GM12878 (cell line): ENCODE measurements around the gene CLASP1. TPM values are rescaled to one million over a fixed set of nuclear protein-coding genes. Genes with fewer than 3 reads are reported as not detected.

ENCODE experiments used
- ATAC-seq: fragments of 200-7000 bp; cut with Tn5 transposase; 3 replicates; pipeline ENCODE4 v1.9.1; 2020; ENCODE audit warnings: mild to moderate bottlenecking, moderate library complexity
- BruUV-seq: library from RNA; stranded (reverse); fragments of 400-500 nt; replicated peaks from 2 replicates; lab custom pipeline; 2021; lab: Mats Ljungman, UMichigan
- CTCF ChIA-PET: fragments of 300-600 bp; sonication (Branson Sonifier 250); formaldehyde crosslinking; extraction: SDS; loops from one replicate; lab custom pipeline; 2021; ENCODE audit warnings: inconsistent platforms; lab: Yijun Ruan, JAX
- POLR2A ChIA-PET: fragments of 350-600 bp; formaldehyde crosslinking; extraction: SDS; loops from one replicate; lab custom pipeline; 2021; ENCODE audit warnings: inconsistent platforms; lab: Charles Lee
- RAD21 ChIA-PET: fragments of 300-600 bp; sonication (Branson Sonifier 250); formaldehyde crosslinking; loops from one replicate; lab custom pipeline; 2023; ENCODE audit warnings: antibody characterized with exemption; ENCODE audit not compliant: unreplicated experiment; lab: Charles Lee
- SMC1A ChIA-PET: fragments of 300-600 bp; sonication (Branson Sonifier 250); formaldehyde crosslinking; loops from one replicate; lab custom pipeline; 2023; ENCODE audit not compliant: unreplicated experiment, uncharacterized antibody; lab: Charles Lee
- DNase-seq: peaks from one replicate; pipeline ENCODE4 v3.0.0-alpha.2; 2011; ENCODE audit warnings: low read depth, low spot score
- FAIRE-seq: peaks from 3 replicates; lab custom pipeline; 2011; peaks lifted over from hg19 to GRCh38; lab: Jason Lieb, UNC
- H2AFZ ChIP-seq: 2 replicates; pipeline ENCODE4 v1.6.0; 2011; ENCODE audit warnings: low read depth, low read length, control low read depth; ENCODE audit not compliant: control insufficient read depth
- H3K27ac ChIP-seq: 2 replicates; pipeline ENCODE4 v1.5.1; 2011; ENCODE audit warnings: control low read depth; ENCODE audit not compliant: control insufficient read depth, insufficient read depth
- H3K27me3 ChIP-seq, 2 experiments: replicated peaks in 1 of 2; 2 replicates each; pipeline versions ENCODE4 v1.6.0 to v1.6.1; 2011; ENCODE audit warnings: low read length in 1 of 2; ENCODE audit not compliant: control insufficient read depth in 2 of 2, insufficient read depth in 2 of 2
- H3K36me3 ChIP-seq, 2 experiments: 2 replicates each; pipeline ENCODE4 v1.5.1; 2011; ENCODE audit warnings: low read length in 1 of 2; ENCODE audit not compliant: control insufficient read depth in 2 of 2, insufficient read depth in 2 of 2
- H3K4me1 ChIP-seq: 2 replicates; pipeline ENCODE4 v1.6.1; 2011; ENCODE audit warnings: mild to moderate bottlenecking, low read length, moderate library complexity, mixed read lengths; ENCODE audit not compliant: control insufficient read depth, insufficient read depth
- H3K4me2 ChIP-seq: 2 replicates; pipeline ENCODE4 v1.6.0; 2011; ENCODE audit warnings: control low read depth; ENCODE audit not compliant: control insufficient read depth, insufficient read depth
- H3K4me3 ChIP-seq: fragments of 200-600 bp; sonication (generic); 2 replicates; pipeline ENCODE4 v1.5.1; 2016
- H3K79me2 ChIP-seq: 2 replicates; pipeline ENCODE4 v1.6.0; 2011; ENCODE audit warnings: low read length; ENCODE audit not compliant: control insufficient read depth, insufficient read depth
- H3K9ac ChIP-seq: 2 replicates; pipeline ENCODE4 v1.8.0; 2011; ENCODE audit warnings: low read length, control low read depth, mixed read lengths; ENCODE audit not compliant: control insufficient read depth, insufficient read depth
- H3K9me3 ChIP-seq: replicated peaks from 3 replicates; pipeline ENCODE4 v1.5.1; 2011; ENCODE audit warnings: mild to moderate bottlenecking, low read length; ENCODE audit not compliant: control insufficient read depth, insufficient read depth
- H4K20me1 ChIP-seq: 2 replicates; pipeline ENCODE4 v1.6.0; 2011; ENCODE audit not compliant: control insufficient read depth, insufficient read depth
- CHD1 ChIP-seq: IDR thresholded peaks from 2 replicates; pipeline ENCODE4 v1.6.1; 2012; ENCODE audit warnings: low read depth, low read length, improper control_type of control experiment
- EP300 ChIP-seq, 2 experiments: fragments of 150-350 bp in 1 of 2; IDR thresholded peaks; 2 replicates each; pipeline ENCODE4 v1.6.1; 2011 to 2012; ENCODE audit warnings: low read depth in 2 of 2, low read length in 2 of 2, borderline replicate concordance in 1 of 2, improper control_type of control experiment in 1 of 2, inconsistent platforms in 1 of 2; ENCODE audit not compliant: control insufficient read depth in 1 of 2
- MYB ChIP-seq: fragments of 150-350 bp; IDR thresholded peaks from 2 replicates; pipeline ENCODE4 v1.6.1; 2014; ENCODE audit warnings: mild to moderate bottlenecking, low read depth, low read length, borderline replicate concordance
- NR2F1 ChIP-seq: fragments of 450-650 bp; conservative IDR thresholded peaks from 2 replicates; pipeline ENCODE4 v1.6.1; 2017; ENCODE audit warnings: mild to moderate bottlenecking
- TARDBP ChIP-seq: IDR thresholded peaks from 2 replicates; pipeline ENCODE4 v1.6.1; 2016; ENCODE audit warnings: borderline replicate concordance
- WGBS: methylation state at CpG from one replicate; pipeline ENCODE4 v1.1.6; 2016; ENCODE audit warnings: low lambda C conversion rate; ENCODE audit not compliant: insufficient replicate concordance, insufficient coverage; ENCODE audit errors: missing lambda C conversion rate; 5-methylcytosine and 5-hydroxymethylcytosine counted together
- in situ Hi-C: fragments of 300-500 bp; cut with MboI; formaldehyde crosslinking; loops from 9 replicates; pipeline ENCODE4 v1.14.3; 2018; ENCODE audit warnings: mixed read lengths
- intact Hi-C: fragments of 100-400 bp; cut with micrococcal nuclease; formaldehyde crosslinking; loops from one replicate; pipeline ENCODE4 v1.14.2; 2022; ENCODE audit not compliant: unreplicated experiment
- polyA plus RNA-seq, 11 experiments: library from polyadenylated mRNA; depleted of rRNA in 4 of 11; unstranded in 6 of 11; stranded (reverse) in 5 of 11; fragments of >200 nt; fragmentation: Nextera tagmentation in 4 of 11; fragmentation: Illumina TruSeq in 1 of 11; extraction: Ambion mirVana in 4 of 11; extraction: Trizol in 1 of 11; gene quantifications; 1 replicate in 1 of 11; 2 replicates in 10 of 11; pipeline versions ENCODE4 v1.2.1 to v1.2.3, GENCODE V29; 2011 to 2016; ENCODE audit warnings: inconsistent platforms in 2 of 11, missing spikeins in 2 of 11, low read depth in 1 of 11
- total RNA-seq, 4 experiments: library from RNA; depleted of rRNA in 3 of 4; stranded (reverse); fragments of >200 nt in 3 of 4; fragmentation: Illumina TruSeq in 1 of 4; extraction: Trizol in 1 of 4; gene quantifications; 2 replicates each; pipeline versions ENCODE4 v1.2.1 to v1.2.3, GENCODE V29; 2013 to 2021
- TF ChIP-seq, protein P1 (sequence below): fragments of 450-650 bp; formaldehyde crosslinking; IDR thresholded peaks from 2 replicates; pipeline ENCODE4 v1.4.0; 2022; ENCODE audit warnings: mild to moderate bottlenecking, moderate library complexity

CLASP1 gene
- total and polyA plus RNA-seq, 10 of the 15 experiments (the other 5 are each of a cell fraction or from before 2014, with no cell fraction given): 1.4 to 62.4 (median 32.9) TPM

GRCh38 chr2:121362774-121363173 is 286.5 kb downstream of the CLASP1 start:
- Histone ChIP-seq H3K4me3 (no peak overlapping the region), H3K27me3 (no peaks in the 10 kb centered on the region), H3K4me2 (no peak overlapping the region), H3K27ac (no peak overlapping the region), H2AFZ (no peak overlapping the region), H3K79me2 (no peaks in the 10 kb centered on the region), H3K9ac (no peak overlapping the region), H3K4me1 (no peaks in the 10 kb centered on the region), H3K36me3 (peaks cover 15 to 22% of the 10 kb centered on the region in 2 experiments), H4K20me1 (no peaks in the 10 kb centered on the region), H3K9me3 (no peaks in the 10 kb centered on the region)
- WGBS: 99% methylated on average over 4 of the region's 4 CpGs
- no TSS peak for BruUV-seq
- CTCF ChIA-PET: no interaction called here
- TF ChIP-seq, protein P1, sequence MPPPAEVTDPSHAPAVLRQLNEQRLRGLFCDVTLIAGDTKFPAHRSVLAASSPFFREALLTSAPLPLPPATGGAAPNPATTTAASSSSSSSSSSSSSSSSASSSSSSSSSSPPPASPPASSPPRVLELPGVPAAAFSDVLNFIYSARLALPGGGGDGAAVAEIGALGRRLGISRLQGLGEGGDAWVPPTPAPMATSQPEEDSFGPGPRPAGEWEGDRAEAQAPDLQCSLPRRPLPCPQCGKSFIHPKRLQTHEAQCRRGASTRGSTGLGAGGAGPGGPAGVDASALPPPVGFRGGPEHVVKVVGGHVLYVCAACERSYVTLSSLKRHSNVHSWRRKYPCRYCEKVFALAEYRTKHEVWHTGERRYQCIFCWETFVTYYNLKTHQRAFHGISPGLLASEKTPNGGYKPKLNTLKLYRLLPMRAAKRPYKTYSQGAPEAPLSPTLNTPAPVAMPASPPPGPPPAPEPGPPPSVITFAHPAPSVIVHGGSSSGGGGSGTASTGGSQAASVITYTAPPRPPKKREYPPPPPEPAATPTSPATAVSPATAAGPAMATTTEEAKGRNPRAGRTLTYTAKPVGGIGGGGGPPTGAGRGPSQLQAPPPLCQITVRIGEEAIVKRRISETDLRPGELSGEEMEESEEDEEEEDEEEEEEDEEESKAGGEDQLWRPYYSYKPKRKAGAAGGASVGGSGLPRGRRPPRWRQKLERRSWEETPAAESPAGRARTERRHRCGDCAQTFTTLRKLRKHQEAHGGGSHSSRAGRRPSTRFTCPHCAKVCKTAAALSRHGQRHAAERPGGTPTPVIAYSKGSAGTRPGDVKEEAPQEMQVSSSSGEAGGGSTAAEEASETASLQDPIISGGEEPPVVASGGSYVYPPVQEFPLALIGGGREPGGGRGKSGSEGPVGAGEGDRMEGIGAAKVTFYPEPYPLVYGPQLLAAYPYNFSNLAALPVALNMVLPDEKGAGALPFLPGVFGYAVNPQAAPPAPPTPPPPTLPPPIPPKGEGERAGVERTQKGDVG (CRISPR knock-in tag): no peak
- TF ChIP-seq EP300 (IDR thresholded peaks at IDR 0.05; ENCODE audit: borderline replicate concordance in 1 of 2, control insufficient read depth in 1 of 2, low read depth in 2 of 2, low read length in 2 of 2) (no peak), CHD1 (no peak), TARDBP (no peak), MYB (no peak), NR2F1 (no peak)
- SMC1A ChIA-PET: interaction anchor here (1.3 to 1.4 kb wide), 2 partner anchors 10 to 34 kb away, joined by 3 to 4 read pairs; no protein-coding TSS in a partner anchor
- POLR2A ChIA-PET: no interaction called here
- intact Hi-C loops (no loop called here), in situ Hi-C loops (no loop called here)
- no peak for FAIRE-seq
- no peak for ATAC-seq
- DNase-seq: no peak
- RAD21 ChIA-PET: no interaction called here
